Karpas-422 (cell line): Measurements from ENCODE around the gene GRM2. TPM values are rescaled to one million over a fixed set of nuclear protein-coding genes. Genes with fewer than 3 reads are reported as not detected.
"Not testable (repeated sequence)": the region's sequence is repeated elsewhere in the genome, so short reads cannot be mapped to it uniquely, and the experiment has no call there.

ENCODE experiments used
- DNase-seq: peaks from one replicate; pipeline ENCODE4 v3.0.0-alpha.2; 2015
- H2AFZ ChIP-seq: fragments of 200-600 bp; sonication (generic); 2 replicates; pipeline ENCODE4 v1.6.1; 2014; ENCODE audit warnings: antibody characterized with exemption, low read length, mixed read lengths
- H3K27ac ChIP-seq: fragments of 200-600 bp; sonication (generic); 2 replicates; pipeline ENCODE4 v1.5.1; 2014; ENCODE audit warnings: mild to moderate bottlenecking, low read length, moderate library complexity
- H3K27me3 ChIP-seq: fragments of 200-600 bp; sonication (generic); 2 replicates; pipeline ENCODE4 v1.6.1; 2014; ENCODE audit warnings: low read length, mixed read lengths
- H3K36me3 ChIP-seq: fragments of 200-600 bp; sonication (generic); 2 replicates; pipeline ENCODE4 v1.6.1; 2014; ENCODE audit warnings: low read length, mixed read lengths; ENCODE audit not compliant: insufficient read depth
- H3K4me1 ChIP-seq: fragments of 200-600 bp; sonication (generic); 2 replicates; pipeline ENCODE4 v1.6.1; 2014; ENCODE audit warnings: mild to moderate bottlenecking, low read length, mixed read lengths
- H3K4me2 ChIP-seq: fragments of 200-600 bp; sonication (generic); 2 replicates; pipeline ENCODE4 v1.6.1; 2014; ENCODE audit warnings: low read length, low read depth, mild to moderate bottlenecking; ENCODE audit not compliant: poor library complexity, severe bottlenecking
- H3K4me3 ChIP-seq: fragments of 200-600 bp; sonication (generic); 2 replicates; pipeline ENCODE4 v1.5.1; 2014; ENCODE audit warnings: mild to moderate bottlenecking, antibody characterized with exemption, low read length, mixed read lengths
- H3K79me2 ChIP-seq: fragments of 200-600 bp; sonication (generic); 2 replicates; pipeline ENCODE4 v1.6.1; 2014; ENCODE audit warnings: mild to moderate bottlenecking, low read length, mixed read lengths
- H3K9ac ChIP-seq: fragments of 200-600 bp; sonication (generic); 2 replicates; pipeline ENCODE4 v1.6.0; 2014; ENCODE audit warnings: low read length
- H3K9me2 ChIP-seq: fragments of 200-600 bp; sonication (generic), shearing (Covaris generic); replicated peaks from 2 replicates; pipeline ENCODE4 v1.6.0; 2014; ENCODE audit warnings: mild to moderate bottlenecking, low read length, moderate library complexity; ENCODE audit not compliant: insufficient read depth
- H3K9me3 ChIP-seq: fragments of 300-700, 200-600 bp; sonication (generic); 2 replicates; pipeline ENCODE4 v1.6.1; 2014; ENCODE audit warnings: low read length, mixed read lengths
- H4K20me1 ChIP-seq: fragments of 200-600 bp; sonication (generic); 2 replicates; pipeline ENCODE4 v1.6.1; 2014; ENCODE audit warnings: mild to moderate bottlenecking, antibody characterized with exemption, low read length, low read depth; ENCODE audit not compliant: insufficient read depth
- small RNA-seq: library from RNA; depleted of rRNA; stranded (forward); fragments of <200 nt; gene quantifications from one replicate; pipeline ENCODE3, GENCODE V24; 2014
- total RNA-seq: library from RNA; depleted of rRNA; stranded (reverse); fragments of >200 nt; shearing (Covaris generic); gene quantifications from 2 replicates; pipeline ENCODE4 v1.2.3, GENCODE V29; 2014; ENCODE audit warnings: low replicate concordance; rRNA removed

Gene GRM2
- total RNA-seq, 1 experiment from 2014 or later = 0.19 TPM

GRCh38 chr3:51747840-51748239 is 41.0 kb downstream of the GRM2 start:
- Histone ChIP-seq H3K4me3 (no peak overlapping the region), H3K9ac (no peak overlapping the region), H3K27ac (no peak overlapping the region), H4K20me1 (no peaks in the 10 kb centered on the region), H3K9me3 (no peaks in the 10 kb centered on the region), H3K79me2 (no peaks in the 10 kb centered on the region), H3K4me1 (no peaks in the 10 kb centered on the region), H3K4me2 (no peak overlapping the region), H2AFZ (no peak overlapping the region), H3K9me2 (no peaks in the 10 kb centered on the region), H3K36me3 (no peaks in the 10 kb centered on the region), H3K27me3 (no peaks in the 10 kb centered on the region)
- no peak for DNase-seq

GRCh38 chr3:51748327-51748726 is 41.5 kb downstream of the GRM2 start:
- DNase-seq = no peak
- H3K9ac ChIP-seq = no peak overlapping the region
- no peaks in the 10 kb centered on the region for H3K36me3 ChIP-seq
- H3K4me3 ChIP-seq = no peak overlapping the region
- no peaks in the 10 kb centered on the region for H3K9me3 ChIP-seq
- no peaks in the 10 kb centered on the region for H3K4me1 ChIP-seq
- no peaks in the 10 kb centered on the region for H3K9me2 ChIP-seq
- no peaks in the 10 kb centered on the region for H3K27me3 ChIP-seq
- no peak overlapping the region for H2AFZ ChIP-seq
- H4K20me1 ChIP-seq = no peaks in the 10 kb centered on the region
- no peak overlapping the region for H3K27ac ChIP-seq
- no peaks in the 10 kb centered on the region for H3K79me2 ChIP-seq
- no peak overlapping the region for H3K4me2 ChIP-seq

GRCh38 chr3:51750878-51751277 is 44.0 kb downstream of the GRM2 start:
- no peak overlapping the region for H2AFZ ChIP-seq
- no peaks in the 10 kb centered on the region for H3K27me3 ChIP-seq
- DNase-seq = no peak
- no peaks in the 10 kb centered on the region for H3K36me3 ChIP-seq
- no peak overlapping the region for H3K27ac ChIP-seq
- no peak overlapping the region for H3K9ac ChIP-seq
- H3K4me3 ChIP-seq = no peak overlapping the region
- H3K79me2 ChIP-seq = no peaks in the 10 kb centered on the region
- no peak overlapping the region for H3K4me2 ChIP-seq
- H3K9me2 ChIP-seq = no peaks in the 10 kb centered on the region
- no peaks in the 10 kb centered on the region for H3K9me3 ChIP-seq
- no peaks in the 10 kb centered on the region for H4K20me1 ChIP-seq
- H3K4me1 ChIP-seq = no peaks in the 10 kb centered on the region

- Histone ChIP-seq H3K79me2 (no peaks in the 10 kb centered on the region), H3K9me3 (no peaks in the 10 kb centered on the region), H3K4me3 (no peak overlapping the region), H3K9me2 (no peaks in the 10 kb centered on the region), H4K20me1 (no peaks in the 10 kb centered on the region), H3K36me3 (no peaks in the 10 kb centered on the region), H3K27ac (no peak overlapping the region), H3K9ac (no peak overlapping the region), H3K27me3 (no peaks in the 10 kb centered on the region), H3K4me2 (no peak overlapping the region), H3K4me1 (no peaks in the 10 kb centered on the region), H2AFZ (no peak overlapping the region)
- no peak for DNase-seq
Measured at GRCh38 chr3:51751287-51751686, 44.4 kb downstream of the GRM2 start.

GRCh38 chr3:51753763-51754750 is 47.2 kb downstream of the GRM2 start:
- not testable (repeated sequence) for H3K79me2 ChIP-seq, H3K4me2 ChIP-seq, H3K9me2 ChIP-seq, H3K4me1 ChIP-seq, H3K36me3 ChIP-seq, H3K27me3 ChIP-seq, DNase-seq, H2AFZ ChIP-seq, H4K20me1 ChIP-seq, H3K27ac ChIP-seq, H3K4me3 ChIP-seq, H3K9me3 ChIP-seq, H3K9ac ChIP-seq

GRCh38 chr3:51759203-51759602 is 52.3 kb downstream of the GRM2 start:
- Histone ChIP-seq H3K4me2 (no peak overlapping the region), H3K79me2 (no peaks in the 10 kb centered on the region), H3K9ac (no peak overlapping the region), H3K36me3 (no peaks in the 10 kb centered on the region), H4K20me1 (no peaks in the 10 kb centered on the region), H2AFZ (no peak overlapping the region), H3K27ac (no peak overlapping the region), H3K9me2 (no peaks in the 10 kb centered on the region), H3K27me3 (0 out of 2 replicates have a peak, but pooled peaks cover 2% of the 10 kb centered on the region), H3K9me3 (peaks cover 4% of the 10 kb centered on the region), H3K4me1 (no peaks in the 10 kb centered on the region), H3K4me3 (no peak overlapping the region)
- DNase-seq = no peak

Small RNAs within 50 kb of the gene (small RNA-seq; reads per million reads assigned to genes)
- gene RNA5SP132 = 367 reads per million, percentile 99 among the genes with 10 or more reads in this experiment

Other genes starting within 250 kb of the GRM2 start
- gene DCAF1, start 207.1 kb upstream of the GRM2 start, total RNA-seq = 19.7 and 25.4 TPM in 2 replicates
- gene RAD54L2, start 168.3 kb upstream of the GRM2 start, total RNA-seq = 15.2 and 17.6 TPM in 2 replicates
- gene TEX264, start 35.8 kb upstream of the GRM2 start, total RNA-seq = 63.0 and 96.6 TPM in 2 replicates
- not detected in 2 replicates for gene IQCF6, start 72.2 kb downstream of the GRM2 start, total RNA-seq
- gene IQCF2, start 154.5 kb downstream of the GRM2 start, total RNA-seq = not detected in 2 replicates
- not detected in 2 replicates for gene IQCF5, start 168.5 kb downstream of the GRM2 start, total RNA-seq
- not detected in 2 replicates for gene IQCF1, start 196.3 kb downstream of the GRM2 start, total RNA-seq
- gene RRP9, start 234.8 kb downstream of the GRM2 start, total RNA-seq = 15.1 and 39.8 TPM in 2 replicates
- gene PARP3, start 235.3 kb downstream of the GRM2 start, total RNA-seq = 29.1 and 43.5 TPM in 2 replicates
- gene GPR62, start 248.3 kb downstream of the GRM2 start, total RNA-seq = not detected in 2 replicates